NCI-H1436 treated with DMSO at 0.1 percent for 48 hours (cell line): Measurements from ENCODE around the gene PLCG1.

Experiments
- DNase-seq: peaks from one replicate; lab custom pipeline; 2025; lab: John Stamatoyannopoulos, UW

PLCG1 gene

DNA sequence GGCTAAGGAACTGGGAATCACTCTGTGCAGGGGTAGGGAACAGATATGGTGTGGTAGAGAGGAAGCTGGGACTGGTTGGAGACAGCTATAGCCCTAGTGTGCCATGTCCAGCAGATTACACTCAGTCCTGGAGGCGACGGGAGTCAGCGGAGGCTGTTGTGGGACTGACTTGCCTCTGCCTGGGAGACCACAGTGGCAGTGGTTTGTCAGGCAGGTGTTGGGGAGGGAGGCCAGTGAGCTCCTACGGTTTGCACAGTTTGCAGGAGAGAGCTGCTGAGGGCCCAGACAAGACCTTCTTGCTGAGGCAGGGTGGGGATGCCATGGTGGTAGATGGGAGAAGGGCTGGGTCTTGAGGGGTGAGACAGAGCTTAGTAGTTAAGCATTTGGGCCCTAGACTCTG, 4.9 kb downstream of the PLCG1 start:
- no peak for DNase-seq

DNA sequence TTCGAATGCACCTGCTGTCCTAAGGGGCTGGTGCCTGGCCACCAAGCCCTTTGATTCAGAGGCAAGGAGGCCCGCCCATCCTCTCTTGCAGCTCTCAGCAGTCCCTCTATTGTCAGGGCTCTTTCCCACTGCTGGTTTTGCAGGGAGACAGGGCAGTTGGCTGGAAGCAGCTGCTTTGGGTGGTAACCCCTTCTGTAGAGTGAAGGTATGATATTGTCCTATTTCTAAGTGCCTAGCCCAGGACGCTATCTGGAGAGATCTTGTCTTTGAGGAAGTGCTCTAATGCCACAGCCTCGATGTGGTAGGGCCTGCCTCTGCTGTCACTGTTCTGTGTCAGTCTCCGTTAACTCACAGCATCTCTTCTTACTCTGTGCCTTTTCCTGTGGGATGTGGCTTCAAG, 5.6 kb downstream of the PLCG1 start:
- no peak for DNase-seq

DNA sequence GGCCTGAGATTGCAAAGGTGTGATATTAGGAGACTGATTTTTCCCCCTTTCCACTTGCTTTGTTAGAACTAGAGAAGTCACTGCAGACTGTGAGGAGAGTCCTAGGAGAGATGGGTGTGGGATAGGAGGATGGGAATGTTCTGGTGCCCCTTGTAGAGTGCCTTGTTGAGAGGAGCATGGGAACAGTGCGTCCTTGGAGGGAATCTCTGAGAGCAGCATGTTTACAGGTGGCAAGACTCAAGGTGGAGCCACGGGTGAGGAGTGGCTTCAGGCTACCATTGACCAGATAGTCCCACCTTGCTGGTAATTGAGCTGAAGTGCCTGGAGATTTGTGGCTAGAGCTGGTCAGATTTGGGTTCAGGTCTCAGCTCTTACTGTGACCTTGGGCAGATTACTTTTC, 6.0 kb downstream of the PLCG1 start:
- no peak for DNase-seq

DNA sequence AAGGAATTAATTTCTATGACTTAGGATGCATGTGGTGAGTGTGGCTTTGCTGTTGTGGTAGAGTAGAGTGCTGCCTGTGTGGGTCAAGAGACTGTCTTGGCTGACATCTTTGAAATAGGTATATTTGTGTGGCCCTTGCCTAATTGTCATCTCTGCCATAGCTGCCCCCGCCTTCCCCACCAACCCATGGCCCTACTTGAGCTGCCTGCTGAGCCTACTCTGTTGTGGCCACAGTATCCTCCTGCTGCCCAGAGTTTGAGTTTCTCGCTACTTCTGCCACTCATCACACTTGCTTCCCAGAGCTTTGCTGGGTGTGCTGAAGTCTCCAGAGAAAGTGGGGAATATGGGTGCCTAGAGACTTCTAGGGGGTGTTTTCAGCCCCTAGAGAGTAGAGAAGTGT, 8.0 kb downstream of the PLCG1 start:
- DNase-seq, result no peak

DNA sequence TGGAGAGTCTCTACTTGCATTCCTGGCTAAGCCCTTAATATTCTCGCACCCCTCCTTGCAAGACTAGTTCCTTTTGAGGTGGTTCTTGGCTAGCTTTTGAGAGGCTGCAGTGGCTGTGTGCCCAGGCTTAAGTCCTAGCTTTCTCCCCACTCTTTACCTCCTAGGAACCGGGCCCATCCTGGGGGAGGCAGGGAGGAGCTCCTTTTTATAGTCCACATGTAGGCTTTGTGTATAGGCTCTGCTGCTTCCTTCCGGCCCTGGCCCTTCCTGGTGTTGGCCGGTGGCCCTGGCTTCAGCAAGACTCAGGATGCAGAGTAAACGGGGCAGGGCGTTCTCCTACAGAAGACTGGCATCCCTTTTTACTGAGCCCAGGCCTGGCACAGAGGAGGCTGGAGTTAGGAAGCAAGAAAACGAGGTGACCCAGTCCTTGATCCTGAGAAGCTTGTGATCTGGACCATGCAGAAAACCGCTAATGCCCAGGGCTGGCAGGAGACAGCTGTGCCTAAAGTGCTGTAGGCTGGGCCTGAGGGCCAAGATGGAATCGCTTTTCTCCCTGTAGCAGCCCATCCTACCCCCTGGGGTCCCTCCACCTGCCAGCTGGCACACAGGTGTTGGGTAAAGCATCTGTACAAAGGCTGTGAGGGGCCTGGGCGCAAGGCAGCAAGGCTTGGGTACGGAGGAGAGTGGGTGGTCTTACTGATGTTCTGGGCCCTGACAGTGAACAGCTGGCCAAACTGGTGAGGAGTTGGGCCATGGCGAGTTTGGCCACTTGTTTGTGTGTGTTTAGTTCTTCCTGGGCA, 8.7 kb downstream of the PLCG1 start:
- no peak for DNase-seq

DNA sequence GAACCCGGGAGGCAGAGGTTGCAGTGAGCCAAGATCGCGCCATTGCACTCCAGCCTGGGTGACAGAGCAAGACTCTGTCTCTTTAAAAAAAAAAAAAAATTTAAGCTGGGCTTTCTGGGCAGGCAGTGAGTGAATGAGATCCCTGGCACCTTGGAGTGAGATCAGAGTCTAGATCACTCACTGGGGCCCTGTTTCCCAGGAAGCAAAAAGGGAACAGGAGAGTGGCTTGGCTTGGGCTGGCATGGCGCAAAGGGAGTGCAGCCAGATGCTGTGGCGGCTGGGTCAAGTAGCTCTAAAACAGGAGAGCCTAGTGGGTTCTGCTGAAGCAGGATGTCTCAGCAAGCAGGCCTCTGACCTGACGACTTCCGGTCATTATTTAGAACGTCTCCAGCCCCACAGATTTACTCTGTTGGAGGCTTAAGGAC, 10.4 kb downstream of the PLCG1 start:
- DNase-seq, result no peak

DNA sequence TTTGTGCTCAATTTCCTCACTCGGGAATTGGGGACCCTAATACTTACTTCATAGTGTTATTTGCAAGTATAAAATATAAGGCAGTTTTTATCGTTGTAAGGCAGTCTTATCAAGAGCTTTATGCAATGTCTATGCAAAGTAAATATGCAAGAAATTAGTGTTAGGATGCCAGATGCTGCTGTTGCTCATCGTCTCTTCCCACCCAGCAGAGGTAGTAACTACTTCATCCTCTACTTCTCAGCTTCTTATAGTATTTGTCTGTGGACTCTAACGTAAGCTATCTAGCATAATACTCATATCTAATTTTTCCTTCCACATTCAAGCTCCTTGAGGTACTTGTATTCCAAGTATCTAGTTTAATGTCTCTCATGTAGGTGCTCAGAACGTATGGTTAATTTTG, 11.6 kb downstream of the PLCG1 start:
- DNase-seq, result no peak

DNA sequence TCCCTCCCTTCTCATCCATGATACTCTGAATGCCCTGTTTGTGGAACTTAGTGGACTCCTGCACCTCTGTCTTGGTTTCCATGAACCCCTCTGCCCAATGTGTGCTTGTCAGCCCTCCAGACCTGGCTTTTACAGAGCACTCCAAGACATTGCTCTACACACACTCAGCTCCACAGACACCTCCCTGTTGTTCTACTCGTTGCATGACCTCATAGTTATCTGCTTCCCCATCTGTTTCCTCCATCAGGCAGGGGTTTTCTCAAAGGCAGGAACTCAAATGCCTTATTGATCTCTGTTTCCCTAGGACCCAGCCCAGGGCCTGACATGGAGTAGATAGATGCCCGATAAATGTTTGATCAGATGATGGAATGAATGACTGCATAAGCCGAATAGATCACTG, 13.3 kb downstream of the PLCG1 start:
- no peak for DNase-seq

DNA sequence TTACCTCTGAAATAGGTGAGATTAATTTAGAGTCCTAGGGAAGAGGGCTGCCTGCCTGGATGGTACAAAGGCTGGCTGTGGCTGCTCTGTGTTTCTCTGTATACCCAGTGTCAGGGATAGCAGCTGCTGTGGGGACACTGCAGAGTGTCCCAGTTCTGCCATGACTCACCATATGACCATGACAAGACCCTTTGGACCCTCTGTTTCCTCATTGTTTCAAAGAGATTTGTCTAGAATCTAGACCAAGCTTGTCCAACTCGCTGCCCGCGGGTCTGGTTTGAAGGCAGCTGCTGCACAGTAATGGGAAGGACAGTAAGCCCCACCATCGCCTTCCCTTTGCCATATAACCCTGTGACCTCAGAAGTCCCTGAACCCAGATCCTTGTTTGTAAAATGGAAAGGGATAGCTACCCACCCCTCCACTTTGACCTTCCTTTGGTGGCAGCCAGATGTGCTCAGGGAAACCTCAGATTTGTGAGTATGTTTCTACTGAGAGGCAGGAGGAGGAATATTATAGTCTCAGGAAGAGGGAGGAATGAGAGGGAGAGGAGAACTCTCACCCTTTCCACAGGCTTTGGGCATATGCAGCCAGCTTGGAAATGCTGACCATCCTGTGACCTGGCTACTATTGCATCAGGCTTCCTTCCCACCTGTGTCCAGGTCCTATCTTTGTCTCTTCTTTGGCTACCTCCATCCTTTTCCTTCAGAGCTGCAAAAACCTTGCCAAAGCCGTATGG, 14.0 kb downstream of the PLCG1 start:
- DNase-seq, result no peak

DNA sequence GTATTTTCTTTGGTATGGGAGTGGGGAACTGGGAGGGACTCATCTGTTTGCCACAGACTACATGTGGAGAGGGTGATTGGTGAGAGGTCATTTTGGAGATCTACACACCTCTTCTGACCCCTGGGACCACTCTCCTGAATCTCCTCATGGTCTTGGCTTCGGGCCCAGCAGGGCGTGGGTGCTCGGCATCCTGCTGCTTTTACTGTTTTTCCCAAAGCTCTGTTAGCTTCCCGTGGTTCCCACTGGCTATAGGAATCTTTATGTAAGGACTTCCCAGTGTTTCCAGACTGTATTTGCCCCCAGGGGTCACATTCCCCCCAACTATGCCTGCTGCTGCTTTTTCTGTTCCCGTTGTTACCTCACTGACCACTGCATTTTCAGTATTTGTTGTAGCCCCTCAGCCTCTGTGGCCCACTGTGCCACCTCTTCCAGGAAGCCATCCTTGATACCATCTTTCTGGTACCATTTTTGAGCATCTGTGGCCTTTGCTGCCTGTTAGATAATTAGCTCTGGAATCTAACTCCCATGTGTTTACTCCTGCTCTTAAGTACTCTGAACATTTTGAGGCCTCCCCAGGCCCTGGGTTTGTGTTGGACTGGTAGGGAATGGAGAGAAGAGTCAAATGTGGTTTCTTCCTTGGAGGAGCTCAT, 14.9 kb downstream of the PLCG1 start:
- no peak for DNase-seq

DNA sequence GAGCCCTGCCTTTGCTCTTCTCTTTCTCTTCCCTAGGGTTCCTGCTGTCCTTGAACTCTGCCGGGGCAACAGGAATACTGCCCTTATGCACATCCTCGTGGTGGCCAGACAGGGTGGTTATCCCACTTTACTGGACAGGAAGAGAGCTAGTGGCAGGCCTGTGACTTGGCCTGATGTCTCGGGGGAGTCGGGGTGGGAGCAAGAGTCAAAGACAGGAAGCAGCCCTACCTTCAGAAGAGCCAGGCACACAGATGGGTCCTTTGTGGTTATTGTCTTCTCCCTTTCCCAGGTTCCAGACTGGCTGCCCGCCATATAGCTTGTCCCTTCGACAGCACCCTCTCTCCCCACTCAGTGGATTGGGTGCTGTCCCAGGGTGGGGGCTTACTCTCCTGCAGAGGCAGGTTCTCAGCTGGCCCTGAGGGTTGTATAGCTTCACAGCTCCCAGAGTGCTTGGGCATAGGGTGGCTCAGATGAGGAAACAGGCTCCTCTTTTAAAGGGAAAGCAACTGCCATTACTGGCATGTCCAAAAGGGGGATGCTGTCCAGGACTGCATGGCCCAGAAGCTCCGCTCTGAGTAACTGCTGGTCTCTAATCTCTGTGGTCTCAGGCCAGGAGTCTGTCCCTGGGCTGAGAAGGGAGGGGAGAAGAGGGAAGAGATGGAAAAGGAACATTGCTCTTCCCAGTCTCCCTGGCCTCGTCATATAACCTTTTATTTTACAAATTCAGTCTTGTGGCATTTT, 17.3 kb downstream of the PLCG1 start:
- DNase-seq, result no peak

DNA sequence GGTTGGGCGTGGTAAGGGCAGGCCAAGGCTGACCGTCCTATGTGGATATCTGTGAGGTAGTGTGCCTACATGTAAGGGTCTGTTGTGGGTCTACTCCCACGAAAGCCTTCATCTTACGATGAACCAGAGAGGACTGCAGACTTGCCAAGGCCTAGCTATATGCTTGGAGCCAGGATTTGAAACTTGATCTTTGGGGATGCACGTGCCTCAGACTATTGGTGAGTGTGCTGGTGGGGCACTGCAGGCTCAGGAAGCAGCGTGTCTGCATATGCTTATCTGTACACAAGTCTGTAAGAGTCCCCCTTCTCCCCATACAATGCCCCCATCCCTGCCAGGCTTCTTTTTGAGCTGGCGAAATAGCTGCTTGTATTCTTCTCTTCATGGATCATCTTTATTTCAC, 17.9 kb downstream of the PLCG1 start:
- no peak for DNase-seq

DNA sequence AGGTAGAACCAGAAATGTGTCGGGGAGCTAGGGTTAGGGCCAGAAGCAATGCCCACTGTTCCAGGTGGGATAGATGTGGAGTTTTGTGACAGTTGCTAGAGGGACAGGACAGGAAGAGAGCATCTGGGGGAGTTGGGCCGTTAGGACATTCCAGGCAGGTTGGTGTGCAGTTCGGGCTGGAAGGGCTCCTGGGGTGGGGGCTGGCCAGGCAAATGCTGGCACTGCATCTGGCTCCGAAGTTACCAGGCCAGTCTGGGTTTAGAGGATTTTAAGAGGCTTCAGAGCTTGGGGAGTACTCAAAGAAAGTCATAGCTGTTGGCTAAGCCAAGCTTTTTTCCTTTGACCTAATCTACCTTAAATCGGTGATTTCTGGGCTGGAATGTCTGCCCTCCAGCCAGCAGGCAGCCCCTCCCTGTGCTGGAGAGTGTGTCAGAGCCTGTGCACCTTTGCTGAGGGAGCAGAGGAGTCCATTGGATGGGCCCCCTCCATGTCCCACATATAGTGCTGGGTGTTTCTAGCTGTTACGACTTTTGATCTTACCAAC, 20.8 kb downstream of the PLCG1 start:
- DNase-seq, result no peak

DNA sequence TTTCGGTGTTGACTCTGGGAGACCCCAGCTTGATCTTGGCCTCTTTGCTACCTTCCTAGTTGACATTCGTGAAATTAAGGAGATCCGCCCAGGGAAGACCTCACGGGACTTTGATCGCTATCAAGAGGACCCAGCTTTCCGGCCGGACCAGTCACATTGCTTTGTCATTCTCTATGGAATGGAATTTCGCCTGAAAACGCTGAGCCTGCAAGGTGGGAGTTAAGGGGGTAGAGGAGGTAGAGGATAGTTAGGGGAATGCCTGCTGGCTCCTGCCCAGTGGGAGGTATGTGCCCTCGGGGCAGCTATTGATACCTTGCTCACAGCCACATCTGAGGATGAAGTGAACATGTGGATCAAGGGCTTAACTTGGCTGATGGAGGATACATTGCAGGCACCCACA, 22.2 kb downstream of the PLCG1 start:
- DNase-seq, result no peak

DNA sequence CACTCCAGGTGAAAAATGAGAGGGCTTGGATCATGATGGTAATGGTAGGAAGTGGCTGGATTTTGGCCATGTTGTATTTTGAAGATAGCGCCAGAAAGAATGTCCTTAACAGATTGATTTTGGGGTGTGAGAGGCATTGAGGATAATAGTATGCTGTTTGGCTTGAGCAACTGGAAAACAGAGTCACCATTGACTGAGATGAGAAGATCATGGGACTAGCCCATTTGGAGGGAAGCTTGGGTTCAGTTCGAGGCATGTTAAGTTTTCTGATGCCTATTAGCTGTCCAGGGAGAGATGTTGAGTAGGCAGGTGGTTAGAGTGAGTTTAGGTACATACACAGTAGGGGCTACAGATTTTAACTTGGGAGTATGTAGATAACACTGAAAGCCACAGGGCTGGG, 23.3 kb downstream of the PLCG1 start:
- no peak for DNase-seq

DNA sequence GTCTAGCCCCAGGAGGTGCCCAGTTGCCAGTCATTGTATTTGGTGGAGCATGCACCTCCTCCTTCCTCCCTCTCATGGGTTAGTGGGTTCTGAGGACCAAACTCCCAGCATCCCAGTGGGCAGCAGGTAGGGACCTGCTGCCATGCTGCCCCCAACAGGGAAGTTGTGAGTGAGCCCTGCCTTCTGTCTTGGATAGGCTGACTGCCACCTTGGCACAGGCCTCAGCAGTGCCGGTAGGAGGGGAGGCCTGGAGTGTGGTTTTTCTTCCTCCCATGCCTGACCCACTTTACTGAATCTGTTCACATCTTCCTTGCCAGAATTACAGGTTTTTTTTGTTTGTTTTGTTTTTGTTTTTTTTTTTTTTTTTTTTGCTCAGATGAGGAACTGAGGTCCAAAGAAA, 24.5 kb downstream of the PLCG1 start:
- no peak for DNase-seq

DNA sequence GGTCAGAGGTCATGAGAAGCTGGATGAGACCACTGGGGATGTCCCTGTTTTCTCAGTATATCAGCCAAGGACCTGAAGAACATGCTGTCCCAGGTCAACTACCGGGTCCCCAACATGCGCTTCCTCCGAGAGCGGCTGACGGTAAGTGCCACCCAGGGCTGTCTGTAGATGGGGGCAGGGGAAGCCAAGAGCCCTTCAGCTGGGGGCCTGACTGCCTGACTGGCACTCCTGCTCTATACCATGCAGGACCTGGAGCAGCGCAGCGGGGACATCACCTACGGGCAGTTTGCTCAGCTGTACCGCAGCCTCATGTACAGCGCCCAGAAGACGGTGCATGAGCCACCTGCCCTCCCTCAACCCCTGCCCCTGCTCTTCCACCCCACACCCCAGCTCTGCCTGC, 25.1 kb downstream of the PLCG1 start:
- no peak for DNase-seq

DNA sequence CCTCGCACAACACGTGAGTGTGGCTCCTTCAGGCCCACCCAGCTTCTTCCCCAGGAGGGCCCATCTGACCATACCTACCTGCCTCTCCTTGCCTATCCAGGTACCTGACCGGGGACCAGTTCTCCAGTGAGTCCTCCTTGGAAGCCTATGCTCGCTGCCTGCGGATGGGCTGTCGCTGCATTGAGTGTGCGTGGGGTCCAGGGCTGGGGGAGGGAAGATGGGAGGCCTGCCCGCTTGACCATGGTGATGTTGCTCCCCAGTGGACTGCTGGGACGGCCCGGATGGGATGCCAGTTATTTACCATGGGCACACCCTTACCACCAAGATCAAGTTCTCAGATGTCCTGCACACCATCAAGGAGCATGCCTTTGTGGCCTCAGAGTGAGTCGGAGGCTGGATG, 26.5 kb downstream of the PLCG1 start:
- no peak for DNase-seq

DNA sequence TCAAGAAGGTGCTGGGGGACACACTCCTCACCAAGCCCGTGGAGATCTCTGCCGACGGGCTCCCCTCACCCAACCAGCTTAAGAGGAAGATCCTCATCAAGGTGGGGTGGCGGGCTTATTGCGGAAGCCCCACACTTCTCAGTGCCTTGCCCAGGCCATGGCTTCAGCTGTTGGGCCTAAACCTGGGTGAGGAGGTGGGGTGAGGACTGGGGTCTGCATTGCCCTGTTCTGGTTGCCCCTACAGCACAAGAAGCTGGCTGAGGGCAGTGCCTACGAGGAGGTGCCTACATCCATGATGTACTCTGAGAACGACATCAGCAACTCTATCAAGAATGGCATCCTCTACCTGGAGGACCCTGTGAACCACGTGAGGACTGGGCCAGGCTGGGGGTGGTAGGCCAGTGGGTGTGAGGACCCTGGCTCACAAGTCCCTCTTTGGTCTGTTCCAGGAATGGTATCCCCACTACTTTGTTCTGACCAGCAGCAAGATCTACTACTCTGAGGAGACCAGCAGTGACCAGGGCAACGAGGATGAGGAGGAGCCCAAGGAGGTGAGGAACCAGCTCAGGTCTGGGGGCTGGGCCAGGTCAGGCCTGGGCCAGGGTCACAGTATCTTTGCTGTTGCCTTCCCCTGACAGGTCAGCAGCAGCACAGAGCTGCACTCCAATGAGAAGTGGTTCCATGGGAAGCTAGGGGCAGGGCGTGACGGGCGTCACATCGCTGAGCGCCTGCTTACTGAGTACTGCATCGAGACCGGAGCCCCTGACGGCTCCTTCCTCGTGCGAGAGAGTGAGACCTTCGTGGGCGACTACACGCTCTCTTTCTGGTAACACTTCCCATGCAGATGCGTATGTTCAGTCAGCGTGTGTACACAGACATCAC, 27.9 kb downstream of the PLCG1 start:
- DNase-seq, result no peak

DNA sequence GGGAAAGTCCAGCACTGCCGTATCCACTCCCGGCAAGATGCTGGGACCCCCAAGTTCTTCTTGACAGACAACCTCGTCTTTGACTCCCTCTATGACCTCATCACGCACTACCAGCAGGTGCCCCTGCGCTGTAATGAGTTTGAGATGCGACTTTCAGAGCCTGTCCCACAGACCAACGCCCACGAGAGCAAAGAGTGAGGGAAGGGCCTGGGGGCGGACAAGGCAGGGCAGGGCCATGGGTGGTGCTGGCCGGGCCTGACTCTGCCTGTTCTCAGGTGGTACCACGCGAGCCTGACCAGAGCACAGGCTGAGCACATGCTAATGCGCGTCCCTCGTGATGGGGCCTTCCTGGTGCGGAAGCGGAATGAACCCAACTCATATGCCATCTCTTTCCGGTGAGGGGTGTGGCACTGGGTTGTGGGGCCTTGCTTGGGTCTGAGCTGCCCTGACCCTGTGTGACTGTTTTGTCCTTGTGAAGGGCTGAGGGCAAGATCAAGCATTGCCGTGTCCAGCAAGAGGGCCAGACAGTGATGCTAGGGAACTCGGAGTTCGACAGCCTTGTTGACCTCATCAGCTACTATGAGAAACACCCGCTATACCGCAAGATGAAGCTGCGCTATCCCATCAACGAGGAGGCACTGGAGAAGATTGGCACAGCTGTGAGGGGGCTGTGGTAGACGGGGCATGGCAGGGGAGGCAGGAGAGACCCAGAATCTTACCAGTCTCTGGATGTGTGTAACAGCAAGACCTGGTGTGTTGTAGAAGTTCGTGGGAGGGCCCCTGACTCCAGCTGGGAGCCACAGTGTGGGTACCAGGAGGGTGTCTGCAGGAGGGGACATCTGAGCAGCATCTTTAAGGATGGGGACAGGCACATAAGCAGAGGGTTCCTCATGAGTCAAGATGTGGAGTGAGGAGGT, 29.1 kb downstream of the PLCG1 start:
- no peak for DNase-seq
